Measurements from ENCODE around the gene SULT1E1.

DNA sequence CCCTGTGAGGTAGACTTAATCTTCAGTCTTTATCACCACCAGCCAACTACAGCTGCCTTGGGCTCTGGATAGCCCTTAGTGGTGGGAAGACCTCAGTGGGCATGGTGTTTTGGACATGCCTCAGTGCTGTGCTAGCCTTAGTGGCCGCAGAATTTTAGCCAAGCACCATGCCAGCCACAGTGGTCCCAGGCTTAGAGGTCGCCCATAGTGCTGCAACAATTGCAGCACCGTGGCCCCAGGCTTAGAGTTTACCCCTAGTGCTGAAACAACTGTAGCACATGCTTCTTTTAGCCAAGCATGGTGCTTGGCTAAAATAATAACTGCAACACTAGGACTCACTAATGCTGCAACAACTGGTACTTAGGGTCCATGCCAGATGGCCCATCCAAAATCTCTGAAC lies 60.6 kb downstream of the SULT1E1 start:
- TF ChIP-seq, protein P1, sequence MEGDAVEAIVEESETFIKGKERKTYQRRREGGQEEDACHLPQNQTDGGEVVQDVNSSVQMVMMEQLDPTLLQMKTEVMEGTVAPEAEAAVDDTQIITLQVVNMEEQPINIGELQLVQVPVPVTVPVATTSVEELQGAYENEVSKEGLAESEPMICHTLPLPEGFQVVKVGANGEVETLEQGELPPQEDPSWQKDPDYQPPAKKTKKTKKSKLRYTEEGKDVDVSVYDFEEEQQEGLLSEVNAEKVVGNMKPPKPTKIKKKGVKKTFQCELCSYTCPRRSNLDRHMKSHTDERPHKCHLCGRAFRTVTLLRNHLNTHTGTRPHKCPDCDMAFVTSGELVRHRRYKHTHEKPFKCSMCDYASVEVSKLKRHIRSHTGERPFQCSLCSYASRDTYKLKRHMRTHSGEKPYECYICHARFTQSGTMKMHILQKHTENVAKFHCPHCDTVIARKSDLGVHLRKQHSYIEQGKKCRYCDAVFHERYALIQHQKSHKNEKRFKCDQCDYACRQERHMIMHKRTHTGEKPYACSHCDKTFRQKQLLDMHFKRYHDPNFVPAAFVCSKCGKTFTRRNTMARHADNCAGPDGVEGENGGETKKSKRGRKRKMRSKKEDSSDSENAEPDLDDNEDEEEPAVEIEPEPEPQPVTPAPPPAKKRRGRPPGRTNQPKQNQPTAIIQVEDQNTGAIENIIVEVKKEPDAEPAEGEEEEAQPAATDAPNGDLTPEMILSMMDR (IDR thresholded peaks at IDR 0.05) = no peak
- TF ChIP-seq EZH2 (IDR thresholded peaks at IDR 0.05; ENCODE audit: borderline replicate concordance, insufficient read depth, low read depth, low read length, poor library complexity, severe bottlenecking) = no peak

Measured in B cell (primary cell).